ENCODE measurements around the gene SUMO3.

- TF ChIP-seq CTCF (conservative IDR thresholded peaks at IDR 0.05), result no peak
- TF ChIP-seq EZH2 (IDR thresholded peaks at IDR 0.05; ENCODE audit: low read depth), result no peak
Observed at GRCh38 chr21:44823179-44823660, 5.4 kb upstream of the SUMO3 start.

Data from PC-9 (cell line).